ENCODE measurements around the gene TSPAN14. TPM values are rescaled to one million over a fixed set of nuclear protein-coding genes. Genes with fewer than 3 reads are reported as not detected.
A peak's percentile ranks its signal among the peaks of the same experiment; 100 is the strongest.

The TSPAN14 gene
- total and polyA plus RNA-seq, 2 of the 13 experiments (the other 11 are each of a cell fraction or from before 2014, with no cell fraction given), result 24.1 to 80.6 TPM

GRCh38 chr10:80414142-80414895 is 39.8 kb upstream of the TSPAN14 start (continued):
- TF ChIP-seq HMGXB3 (CRISPR knock-in tag; IDR thresholded peaks at IDR 0.05; ENCODE audit: borderline replicate concordance) (peak; percentile 32; the same call in 1 of the 2 replicates), GATAD2A (CRISPR knock-in tag; IDR thresholded peaks at IDR 0.05) (peak; percentile 78), ZNF781 (CRISPR knock-in tag; IDR thresholded peaks at IDR 0.05; ENCODE audit: borderline replicate concordance, not compliant biosample characterization) (no peak), FOXK2 (IDR thresholded peaks at IDR 0.05) (no peak), U2AF1 (optimal IDR thresholded peaks at IDR 0.05; ENCODE audit: low read depth, low read length) (no peak), ETV5 (CRISPR knock-in tag; IDR thresholded peaks at IDR 0.05; ENCODE audit: borderline replicate concordance) (peak; percentile 31; the same call in 1 of the 2 replicates), GABPA (IDR thresholded peaks at IDR 0.05; ENCODE audit: low read depth, low read length) (no peak), GABPA (CRISPR knock-in tag; IDR thresholded peaks at IDR 0.05; ENCODE audit: low read depth) (no peak), ZBED4 (CRISPR knock-in tag; IDR thresholded peaks at IDR 0.05; ENCODE audit: borderline replicate concordance) (peak; percentile 61; the same call in 1 of the 2 replicates), ZHX1 (CRISPR knock-in tag; IDR thresholded peaks at IDR 0.05; ENCODE audit: low read depth) (no peak)
- TF ChIP-seq, protein P1, sequence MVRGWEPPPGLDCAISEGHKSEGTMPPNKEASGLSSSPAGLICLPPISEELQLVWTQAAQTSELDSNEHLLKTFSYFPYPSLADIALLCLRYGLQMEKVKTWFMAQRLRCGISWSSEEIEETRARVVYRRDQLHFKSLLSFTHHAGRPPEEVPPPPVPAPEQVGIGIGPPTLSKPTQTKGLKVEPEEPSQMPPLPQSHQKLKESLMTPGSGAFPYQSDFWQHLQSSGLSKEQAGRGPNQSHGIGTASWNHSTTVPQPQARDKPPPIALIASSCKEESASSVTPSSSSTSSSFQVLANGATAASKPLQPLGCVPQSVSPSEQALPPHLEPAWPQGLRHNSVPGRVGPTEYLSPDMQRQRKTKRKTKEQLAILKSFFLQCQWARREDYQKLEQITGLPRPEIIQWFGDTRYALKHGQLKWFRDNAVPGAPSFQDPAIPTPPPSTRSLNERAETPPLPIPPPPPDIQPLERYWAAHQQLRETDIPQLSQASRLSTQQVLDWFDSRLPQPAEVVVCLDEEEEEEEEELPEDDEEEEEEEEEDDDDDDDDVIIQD (CRISPR knock-in tag; IDR thresholded peaks at IDR 0.05; ENCODE audit: low read depth), result 0 out of 2 replicates have a peak, but pooled peaks have one; percentile 9
- TF ChIP-seq, protein P2, sequence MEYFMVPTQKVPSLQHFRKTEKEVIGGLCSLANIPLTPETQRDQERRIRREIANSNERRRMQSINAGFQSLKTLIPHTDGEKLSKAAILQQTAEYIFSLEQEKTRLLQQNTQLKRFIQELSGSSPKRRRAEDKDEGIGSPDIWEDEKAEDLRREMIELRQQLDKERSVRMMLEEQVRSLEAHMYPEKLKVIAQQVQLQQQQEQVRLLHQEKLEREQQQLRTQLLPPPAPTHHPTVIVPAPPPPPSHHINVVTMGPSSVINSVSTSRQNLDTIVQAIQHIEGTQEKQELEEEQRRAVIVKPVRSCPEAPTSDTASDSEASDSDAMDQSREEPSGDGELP (IDR thresholded peaks at IDR 0.05; ENCODE audit: borderline replicate concordance, low read depth), result peak; percentile 66; the same call in 1 of the 2 replicates
